GM18870 (cell line): ENCODE measurements around the gene WNT3A.

Experiments used
- ATAC-seq: cut with Tn5 transposase; IDR thresholded peaks from one replicate; pipeline ENCODE4 v1.9.1; 2021; ENCODE audit warnings: moderate library complexity; ENCODE audit not compliant: unreplicated experiment

WNT3A gene

GRCh38 chr1:228031276-228031995 lies 24.6 kb downstream of the WNT3A start:
- ATAC-seq, result no peak

GRCh38 chr1:228032041-228032440 lies 25.2 kb downstream of the WNT3A start:
- ATAC-seq, result no peak

GRCh38 chr1:228033376-228033775 lies 26.6 kb downstream of the WNT3A start:
- no peak for ATAC-seq

GRCh38 chr1:228034954-228035837 lies 28.4 kb downstream of the WNT3A start:
- no peak for ATAC-seq

- ATAC-seq, result no peak
Measured at GRCh38 chr1:228035844-228036243, 29.0 kb downstream of the WNT3A start.

GRCh38 chr1:228036701-228037231 lies 30.0 kb downstream of the WNT3A start:
- ATAC-seq, result no peak

- no peak for ATAC-seq
Measured at GRCh38 chr1:228037401-228038386, 30.9 kb downstream of the WNT3A start.

GRCh38 chr1:228038387-228039005 lies 31.7 kb downstream of the WNT3A start:
- ATAC-seq, result no peak

- ATAC-seq, result no peak
Measured at GRCh38 chr1:228039006-228039903, 32.5 kb downstream of the WNT3A start.

- no peak for ATAC-seq
Measured at GRCh38 chr1:228039986-228040385, 33.2 kb downstream of the WNT3A start.

- ATAC-seq, result no peak
Measured at GRCh38 chr1:228041316-228041715, 34.5 kb downstream of the WNT3A start.

GRCh38 chr1:228042508-228042907 lies 35.7 kb downstream of the WNT3A start:
- ATAC-seq, result no peak

GRCh38 chr1:228043281-228043848 lies 36.6 kb downstream of the WNT3A start:
- no peak for ATAC-seq

GRCh38 chr1:228044961-228045360 lies 38.2 kb downstream of the WNT3A start:
- ATAC-seq, result no peak

- no peak for ATAC-seq
Measured at GRCh38 chr1:228045405-228045804, 38.6 kb downstream of the WNT3A start.

GRCh38 chr1:228045871-228046270 lies 39.1 kb downstream of the WNT3A start:
- ATAC-seq, result no peak

- ATAC-seq, result no peak
Measured at GRCh38 chr1:228046421-228047182, 39.8 kb downstream of the WNT3A start.

- ATAC-seq, result no peak
Measured at GRCh38 chr1:228047183-228047466, 40.3 kb downstream of the WNT3A start.
